Cardiac muscle cell (in vitro differentiated cells and primary cell): ENCODE data around the gene PEX14. TPM values are rescaled to one million over a fixed set of nuclear protein-coding genes. Genes with fewer than 3 reads are reported as not detected.

Experiments used
- DNase-seq, 2 donors: peaks; one replicate each; pipeline versions ENCODE4 v3.0.0 to v3.0.0-alpha.2; 2010 to 2017; ENCODE audit warnings: low read depth in 1 of 2, low spot score in 1 of 2
- H3K27ac ChIP-seq: fragments of 200-600 bp; sonication (generic); 2 replicates; pipeline ENCODE4 v1.5.1; 2016
- H3K27me3 ChIP-seq: fragments of 200-600 bp; sonication (generic); 2 replicates; pipeline ENCODE4 v1.6.0; 2016; ENCODE audit warnings: control low read depth
- H3K36me3 ChIP-seq: fragments of 200-600 bp; sonication (generic); 2 replicates; pipeline ENCODE4 v1.5.1; 2016; ENCODE audit warnings: control low read depth
- H3K4me1 ChIP-seq: fragments of 200-600 bp; sonication (generic); 2 replicates; pipeline ENCODE4 v1.8.1; 2017; ENCODE audit warnings: low read depth, mild to moderate bottlenecking, mixed run types
- H3K4me3 ChIP-seq: fragments of 200-600 bp; sonication (generic); 2 replicates; pipeline ENCODE4 v1.5.1; 2016; ENCODE audit warnings: mild to moderate bottlenecking
- H3K9me3 ChIP-seq: fragments of 200-600 bp; sonication (generic); 2 replicates; pipeline ENCODE4 v1.5.1; 2017; ENCODE audit warnings: low read depth, mild to moderate bottlenecking, control low read depth
- polyA plus RNA-seq: library from polyadenylated mRNA; unstranded; fragments of >200 nt; fragmentation: Nextera tagmentation; extraction: Ambion mirVana; gene quantifications from 2 replicates; pipeline ENCODE4 v1.2.1, GENCODE V29; 2016
- total RNA-seq: library from RNA; depleted of rRNA; stranded (reverse); fragments of >200 nt; gene quantifications from 2 replicates; pipeline ENCODE4 v1.2.3, GENCODE V29; 2016
- TF ChIP-seq, protein P1 (sequence below): IDR thresholded peaks from 2 replicates; pipeline ENCODE4 v1.5.1; 2012; ENCODE audit warnings: low read depth, mild to moderate bottlenecking, low read length

PEX14 gene
- total and polyA plus RNA-seq, 2 experiments from 2014 or later: 25.0 to 32.1 TPM

DNA sequence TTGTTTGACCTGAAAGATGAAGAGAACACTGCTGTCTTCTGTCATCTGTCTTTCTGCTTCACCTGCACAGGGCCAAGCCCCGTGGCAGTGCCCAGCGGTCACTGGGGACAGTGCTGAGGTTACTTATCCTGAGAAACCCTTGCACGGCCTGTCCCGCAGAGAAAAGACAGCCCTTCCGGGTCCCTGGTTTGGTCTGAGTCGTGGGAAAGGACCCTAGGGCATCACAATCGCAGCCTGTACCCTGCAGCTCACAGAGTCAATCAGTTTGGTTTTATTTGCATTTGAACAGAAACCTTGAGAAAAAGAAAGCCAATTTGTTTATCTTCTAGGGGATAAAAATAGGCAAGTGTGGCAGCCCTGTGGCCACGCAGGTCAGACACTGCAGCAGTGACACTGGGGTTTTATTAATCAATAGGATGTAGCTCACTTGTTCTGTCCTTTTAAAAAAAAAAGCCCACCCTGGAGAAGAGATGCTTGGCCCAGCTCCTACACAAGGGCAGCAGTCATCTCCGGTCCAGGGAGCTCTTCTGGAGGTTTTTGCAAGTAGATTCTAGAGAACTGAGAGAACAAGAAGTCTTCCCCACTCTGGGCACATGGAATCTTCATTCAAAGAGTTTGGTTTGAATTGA is 120.0 kb downstream of the PEX14 start:
- H3K9me3 ChIP-seq: no peaks in the 10 kb centered on the region
- H3K36me3 ChIP-seq: no peaks in the 10 kb centered on the region
- no peaks in the 10 kb centered on the region for H3K27me3 ChIP-seq
- H3K4me3 ChIP-seq: no peak overlapping the region
- DNase-seq: no peak
- peak overlapping the region; percentile 38 for H3K27ac ChIP-seq
- TF ChIP-seq, protein P1, sequence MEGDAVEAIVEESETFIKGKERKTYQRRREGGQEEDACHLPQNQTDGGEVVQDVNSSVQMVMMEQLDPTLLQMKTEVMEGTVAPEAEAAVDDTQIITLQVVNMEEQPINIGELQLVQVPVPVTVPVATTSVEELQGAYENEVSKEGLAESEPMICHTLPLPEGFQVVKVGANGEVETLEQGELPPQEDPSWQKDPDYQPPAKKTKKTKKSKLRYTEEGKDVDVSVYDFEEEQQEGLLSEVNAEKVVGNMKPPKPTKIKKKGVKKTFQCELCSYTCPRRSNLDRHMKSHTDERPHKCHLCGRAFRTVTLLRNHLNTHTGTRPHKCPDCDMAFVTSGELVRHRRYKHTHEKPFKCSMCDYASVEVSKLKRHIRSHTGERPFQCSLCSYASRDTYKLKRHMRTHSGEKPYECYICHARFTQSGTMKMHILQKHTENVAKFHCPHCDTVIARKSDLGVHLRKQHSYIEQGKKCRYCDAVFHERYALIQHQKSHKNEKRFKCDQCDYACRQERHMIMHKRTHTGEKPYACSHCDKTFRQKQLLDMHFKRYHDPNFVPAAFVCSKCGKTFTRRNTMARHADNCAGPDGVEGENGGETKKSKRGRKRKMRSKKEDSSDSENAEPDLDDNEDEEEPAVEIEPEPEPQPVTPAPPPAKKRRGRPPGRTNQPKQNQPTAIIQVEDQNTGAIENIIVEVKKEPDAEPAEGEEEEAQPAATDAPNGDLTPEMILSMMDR: no peak
- H3K4me1 ChIP-seq: peaks cover 41% of the 10 kb centered on the region

DNA sequence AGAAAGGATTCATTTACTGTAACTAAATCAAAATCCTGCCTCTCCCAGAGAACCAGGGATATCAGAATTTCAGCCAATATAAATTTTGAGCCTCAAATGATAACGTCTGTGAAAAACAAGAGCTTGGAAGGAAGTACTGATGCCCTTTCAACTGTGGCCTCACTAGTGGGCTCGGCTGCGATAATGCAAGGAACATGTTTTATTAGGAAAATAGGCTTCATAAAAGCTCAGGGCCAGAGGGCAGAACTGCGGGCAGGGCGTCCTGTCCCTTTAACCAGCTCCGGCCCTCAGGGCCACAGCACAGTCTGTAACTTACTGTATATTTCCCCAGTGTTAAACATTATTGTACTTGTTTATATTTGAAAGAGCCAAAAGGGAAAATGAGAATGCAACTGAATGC is 122.0 kb downstream of the PEX14 start:
- peaks cover 34% of the 10 kb centered on the region for H3K4me1 ChIP-seq
- no peak overlapping the region for H3K4me3 ChIP-seq
- H3K36me3 ChIP-seq: no peaks in the 10 kb centered on the region
- TF ChIP-seq, protein P1: no peak
- H3K27me3 ChIP-seq: no peaks in the 10 kb centered on the region
- H3K27ac ChIP-seq: no peak overlapping the region
- no peaks in the 10 kb centered on the region for H3K9me3 ChIP-seq
- DNase-seq: no peak

DNA sequence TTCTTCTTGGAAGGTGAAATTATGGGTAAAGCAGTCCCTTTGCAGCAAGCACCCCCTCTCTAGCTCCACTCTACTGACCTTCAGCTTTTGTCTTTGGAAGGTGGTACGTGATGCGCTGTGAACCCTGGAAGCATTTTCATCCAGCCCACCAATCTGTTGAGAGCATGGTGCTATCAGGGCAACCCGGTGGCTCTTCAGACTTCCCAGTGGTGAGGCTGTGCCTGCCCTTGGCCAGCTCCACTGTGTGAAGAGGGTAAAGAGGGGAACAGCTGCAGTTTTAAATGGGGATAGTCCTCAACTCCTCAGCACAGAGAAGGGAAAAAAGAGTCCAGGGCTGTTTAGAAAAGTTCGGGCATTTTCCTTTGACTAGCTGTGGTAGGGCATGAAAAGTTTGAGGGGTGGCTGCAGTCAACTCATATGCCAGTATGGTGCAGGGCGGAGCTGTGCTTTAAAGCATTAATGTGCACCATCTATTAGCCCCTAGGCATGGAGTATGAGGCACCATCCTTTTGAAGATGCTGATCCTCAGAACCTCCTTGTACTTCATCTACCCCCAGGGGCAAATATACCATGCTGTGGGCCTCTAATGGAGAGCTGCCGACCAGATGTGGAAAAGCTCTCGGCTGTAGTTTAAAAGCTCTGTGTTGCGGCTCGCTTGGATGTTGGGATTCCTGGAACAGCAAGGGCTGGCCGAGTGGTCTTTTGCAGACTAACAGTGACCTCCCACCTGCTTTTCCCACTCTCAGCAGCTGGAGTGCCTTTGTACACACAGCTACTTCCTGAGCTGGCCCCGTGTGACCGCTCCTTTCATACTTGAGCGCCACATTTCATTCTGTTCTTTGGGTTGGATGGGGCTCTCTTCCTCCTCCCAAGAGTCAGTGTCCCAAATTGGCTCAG is 123.0 kb downstream of the PEX14 start:
- H3K9me3 ChIP-seq: no peaks in the 10 kb centered on the region
- no peak overlapping the region for H3K4me3 ChIP-seq
- peaks cover 26% of the 10 kb centered on the region for H3K4me1 ChIP-seq
- H3K36me3 ChIP-seq: no peaks in the 10 kb centered on the region
- no peak overlapping the region for H3K27ac ChIP-seq
- H3K27me3 ChIP-seq: no peaks in the 10 kb centered on the region
- no peak for DNase-seq
- TF ChIP-seq, protein P1: no peak

DNA sequence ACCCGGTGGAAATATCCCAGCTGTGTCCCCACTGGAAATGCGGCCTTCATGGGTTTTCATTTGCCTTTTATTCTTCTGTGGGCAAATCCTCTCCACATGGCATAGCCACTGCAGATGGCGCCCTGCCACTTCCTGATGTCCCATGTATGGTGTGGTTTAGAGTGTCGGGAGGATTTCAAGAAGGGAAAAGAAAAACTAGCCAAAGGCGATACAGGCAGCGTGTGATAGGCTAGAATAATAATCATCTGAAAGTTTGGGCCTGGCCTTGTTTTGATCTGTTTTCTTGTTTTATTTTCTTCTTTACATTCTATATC is 123.6 kb downstream of the PEX14 start:
- Histone ChIP-seq H3K9me3 (no peaks in the 10 kb centered on the region), H3K36me3 (no peaks in the 10 kb centered on the region), H3K4me1 (peaks cover 20% of the 10 kb centered on the region), H3K27me3 (no peaks in the 10 kb centered on the region), H3K27ac (no peak overlapping the region), H3K4me3 (no peak overlapping the region)
- TF ChIP-seq, protein P1: no peak
- no peak for DNase-seq

DNA sequence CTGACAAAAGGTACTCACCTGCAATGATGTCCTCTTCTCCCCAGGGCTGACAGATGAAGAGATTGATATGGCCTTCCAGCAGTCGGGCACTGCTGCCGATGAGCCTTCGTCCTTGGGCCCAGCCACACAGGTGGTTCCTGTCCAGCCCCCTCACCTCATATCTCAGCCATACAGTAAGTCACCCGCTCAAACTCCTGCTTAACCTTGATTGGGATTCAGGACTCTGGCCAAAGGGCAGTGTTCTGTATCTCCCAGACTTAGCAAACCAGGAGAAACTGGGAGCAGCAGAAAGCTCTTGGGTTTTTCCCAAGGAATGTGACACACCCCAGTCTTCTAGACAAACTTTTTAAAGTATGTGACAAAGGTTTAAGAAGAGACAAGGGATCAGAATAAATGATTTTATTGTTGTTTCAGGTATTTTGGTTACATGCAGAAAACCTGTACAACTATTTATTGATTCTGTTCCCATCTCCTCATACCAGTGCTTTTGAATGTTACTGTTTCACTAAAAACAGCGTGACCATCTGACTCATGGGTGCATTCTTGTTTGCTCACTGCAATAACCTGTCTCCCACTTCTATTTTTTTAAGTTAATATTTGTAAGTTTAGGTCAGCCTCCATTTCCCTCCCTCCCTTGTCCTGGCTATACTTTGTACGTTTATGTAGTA is 124.6 kb downstream of the PEX14 start:
- H3K9me3 ChIP-seq: no peaks in the 10 kb centered on the region
- no peaks in the 10 kb centered on the region for H3K27me3 ChIP-seq
- TF ChIP-seq, protein P1: no peak
- H3K4me1 ChIP-seq: peaks cover 10% of the 10 kb centered on the region
- H3K4me3 ChIP-seq: no peak overlapping the region
- no peak overlapping the region for H3K27ac ChIP-seq
- DNase-seq: peak in 1 of 2 donors; percentile 19
- no peaks in the 10 kb centered on the region for H3K36me3 ChIP-seq
